SK-N-MC (cell line): ENCODE results near the gene VWA1.

Source experiments
- DNase-seq: peaks from one replicate; pipeline ENCODE4 v3.0.0-alpha.2; 2011; ENCODE audit warnings: low read depth, low spot score
- H3K27ac ChIP-seq: fragments of 200-600 bp; sonication (generic); 2 replicates; pipeline ENCODE4 v1.5.1; 2016; ENCODE audit warnings: mixed run types
- H3K36me3 ChIP-seq: fragments of 200-600 bp; sonication (generic); 2 replicates; pipeline ENCODE4 v1.6.1; 2017; ENCODE audit warnings: antibody characterized with exemption, low read length, mixed read lengths; ENCODE audit not compliant: insufficient read depth
- H3K4me3 ChIP-seq: fragments of 200-600 bp; sonication (generic); 2 replicates; pipeline ENCODE4 v1.5.1; 2016
- H3K9ac ChIP-seq: fragments of 200-600 bp; sonication (generic); 2 replicates; pipeline ENCODE4 v1.8.0; 2017; ENCODE audit warnings: mixed run types, mixed read lengths; ENCODE audit not compliant: insufficient read length
- H3K9me3 ChIP-seq: fragments of 200-600 bp; sonication (generic); 2 replicates; pipeline ENCODE4 v1.6.1; 2017; ENCODE audit warnings: low read depth, mild to moderate bottlenecking, antibody characterized with exemption, low read length, moderate library complexity, mixed read lengths
- EZH2 ChIP-seq: fragments of 200-600 bp; sonication (generic); IDR thresholded peaks from one replicate; pipeline ENCODE4 v1.6.1; 2017; ENCODE audit warnings: antibody characterized with exemption
- FOXP2 ChIP-seq: optimal IDR thresholded peaks from 2 replicates; pipeline ENCODE3; 2011; ENCODE audit warnings: mild to moderate bottlenecking, moderate library complexity; ENCODE audit not compliant: insufficient read depth; ENCODE audit errors: extremely low read length, control extremely low read depth
- POLR2AphosphoS5 ChIP-seq: IDR thresholded peaks from 2 replicates; pipeline ENCODE4 v1.6.1; 2012; ENCODE audit warnings: mild to moderate bottlenecking, low read depth, low read length, borderline replicate concordance

The VWA1 gene

DNA sequence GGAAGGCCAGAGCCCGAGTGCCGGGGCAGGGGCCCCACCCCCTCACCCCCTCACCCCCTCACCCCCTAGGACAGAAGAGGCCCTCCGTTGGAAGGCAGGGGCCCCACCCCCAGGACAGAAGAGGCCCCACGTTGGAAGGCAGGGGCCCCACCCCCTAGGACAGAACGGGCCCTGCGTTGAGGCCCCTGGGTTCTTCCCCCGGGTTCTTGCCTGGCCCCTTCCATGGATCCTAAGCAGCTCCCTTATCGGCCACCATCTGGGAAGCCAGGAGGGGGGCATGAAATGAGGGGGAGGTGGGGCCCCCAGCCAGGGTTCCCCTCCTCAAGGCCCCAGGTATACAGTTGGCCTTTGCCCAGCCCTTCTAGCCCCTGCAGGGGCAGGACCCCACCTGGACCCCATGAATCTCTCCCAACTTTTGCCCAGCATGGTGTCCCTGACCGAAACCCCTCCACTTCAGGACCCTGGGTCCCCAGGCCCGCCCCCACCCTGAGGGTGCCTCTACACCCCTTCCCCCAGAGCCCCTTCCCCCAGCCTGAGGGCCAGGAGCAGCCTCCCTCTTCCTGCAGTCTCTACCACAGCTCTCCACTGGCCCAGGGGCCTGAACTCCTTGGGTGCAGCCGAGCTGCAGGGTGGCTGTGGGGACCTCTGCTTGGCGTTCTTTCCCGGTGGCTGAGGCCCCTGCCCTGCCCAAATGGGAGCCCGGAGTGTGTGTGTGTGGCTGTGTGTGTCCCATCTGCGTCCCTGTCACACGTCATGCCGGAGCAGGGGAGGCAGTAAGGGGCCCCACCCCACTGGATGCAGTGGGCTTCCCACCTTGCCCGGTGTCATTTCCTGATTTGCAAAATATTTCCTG is 4.3 kb upstream of the VWA1 start:
- Histone ChIP-seq H3K27ac (no peak overlapping the region), H3K9ac (no peak overlapping the region), H3K36me3 (no peaks in the 10 kb centered on the region), H3K9me3 (no peaks in the 10 kb centered on the region), H3K4me3 (no peak overlapping the region)
- no peak for TF ChIP-seq FOXP2
- TF ChIP-seq EZH2: no peak
- no peak for TF ChIP-seq POLR2AphosphoS5
- DNase-seq: no peak

GRCh38 chr1:1431845-1432273 is 3.6 kb upstream of the VWA1 start:
- Histone ChIP-seq H3K36me3 (no peaks in the 10 kb centered on the region), H3K9ac (no peak overlapping the region), H3K27ac (no peak overlapping the region), H3K9me3 (no peaks in the 10 kb centered on the region), H3K4me3 (no peak overlapping the region)
- DNase-seq: no peak
- TF ChIP-seq POLR2AphosphoS5 (no peak), FOXP2 (no peak), EZH2 (no peak)

DNA sequence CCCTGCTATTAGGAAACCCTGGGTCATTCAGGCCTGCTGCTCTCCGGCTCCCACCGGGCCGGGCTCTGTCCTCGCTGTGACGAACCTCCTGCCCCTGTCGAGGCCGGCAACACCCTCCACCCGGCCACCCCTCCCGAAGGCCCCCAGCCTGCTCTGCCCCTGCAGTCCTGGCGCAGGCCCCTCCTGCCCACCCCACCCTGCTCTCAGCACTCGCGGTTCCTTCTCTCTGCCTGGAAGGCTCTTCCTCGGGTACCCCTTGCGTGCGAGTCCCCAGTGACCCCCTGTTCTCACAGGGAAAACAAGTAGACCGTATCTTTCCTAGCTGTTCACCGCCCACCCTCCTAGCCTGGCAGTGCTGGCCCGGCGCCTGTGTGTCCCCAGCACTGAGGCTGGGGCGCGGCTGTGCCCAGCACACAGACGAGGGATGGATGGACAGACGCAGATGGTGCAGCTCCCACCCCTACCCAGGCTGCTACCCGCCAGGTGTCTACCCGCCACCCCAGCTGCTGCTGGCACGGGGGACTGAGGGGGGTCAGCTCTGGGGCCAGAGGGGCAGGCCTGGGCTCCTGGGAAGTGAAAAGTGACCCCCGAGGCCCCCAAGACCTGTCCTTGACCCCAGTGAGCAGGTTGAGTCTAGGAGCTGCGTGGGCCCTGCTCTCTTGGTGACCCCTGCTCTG is 3.1 kb upstream of the VWA1 start:
- no peak for DNase-seq
- TF ChIP-seq POLR2AphosphoS5: no peak
- TF ChIP-seq EZH2: no peak
- Histone ChIP-seq H3K36me3 (no peaks in the 10 kb centered on the region), H3K4me3 (no peak overlapping the region), H3K9ac (no peak overlapping the region), H3K9me3 (no peaks in the 10 kb centered on the region), H3K27ac (no peak overlapping the region)

GRCh38 chr1:1432951-1433803 is 2.3 kb upstream of the VWA1 start:
- no peaks in the 10 kb centered on the region for H3K36me3 ChIP-seq
- no peak overlapping the region for H3K9ac ChIP-seq
- no peaks in the 10 kb centered on the region for H3K9me3 ChIP-seq
- no peak for TF ChIP-seq EZH2
- no peak for TF ChIP-seq FOXP2
- TF ChIP-seq POLR2AphosphoS5: no peak
- no peak overlapping the region for H3K4me3 ChIP-seq
- H3K27ac ChIP-seq: no peak overlapping the region
- DNase-seq: no peak

GRCh38 chr1:1433804-1434130 is 1.7 kb upstream of the VWA1 start:
- H3K27ac ChIP-seq: no peak overlapping the region
- H3K9me3 ChIP-seq: no peaks in the 10 kb centered on the region
- no peak overlapping the region for H3K4me3 ChIP-seq
- TF ChIP-seq EZH2 (no peak), FOXP2 (no peak), POLR2AphosphoS5 (no peak)
- DNase-seq: no peak
- no peak overlapping the region for H3K9ac ChIP-seq
- H3K36me3 ChIP-seq: no peaks in the 10 kb centered on the region

GRCh38 chr1:1434131-1434823 is 1.2 kb upstream of the VWA1 start:
- Histone ChIP-seq H3K27ac (no peak overlapping the region), H3K4me3 (no peak overlapping the region), H3K36me3 (no peaks in the 10 kb centered on the region), H3K9me3 (no peaks in the 10 kb centered on the region), H3K9ac (no peak overlapping the region)
- TF ChIP-seq POLR2AphosphoS5 (no peak), EZH2 (no peak), FOXP2 (no peak)
- DNase-seq: no peak

DNA sequence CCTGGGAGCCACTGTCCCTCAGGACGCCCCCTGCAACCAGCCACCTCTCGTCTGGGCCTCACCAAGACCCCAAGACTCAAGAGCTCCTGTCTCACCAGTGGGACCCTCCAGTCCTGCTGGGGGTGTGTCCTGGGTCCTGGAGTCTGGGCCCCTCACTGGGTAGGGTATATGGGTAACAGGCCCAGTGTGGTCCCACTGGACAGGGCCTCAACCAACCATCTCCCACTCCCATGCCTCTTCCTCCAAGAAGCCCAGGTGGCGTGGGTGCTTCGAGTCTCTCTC is 725 bp upstream of the VWA1 start:
- no peak for TF ChIP-seq POLR2AphosphoS5
- TF ChIP-seq FOXP2: no peak
- no peak for TF ChIP-seq EZH2
- Histone ChIP-seq H3K27ac (no peak overlapping the region), H3K9me3 (no peaks in the 10 kb centered on the region), H3K36me3 (no peaks in the 10 kb centered on the region), H3K9ac (no peak overlapping the region), H3K4me3 (no peak overlapping the region; the same call in 1 of the 2 replicates)
- no peak for DNase-seq
